ENCODE results near the gene STAT4. TPM values are rescaled to one million over a fixed set of nuclear protein-coding genes. Genes with fewer than 3 reads are reported as not detected.

Gene STAT4
- total RNA-seq, 1 donor from 2014 or later = 1.6 TPM

GRCh38 chr2:191143791-191144190 lies 7.0 kb downstream of the STAT4 start:
- no peaks in the 10 kb centered on the region for H3K79me2 ChIP-seq (ENCODE audit: insufficient read depth, low read length)
- no peaks in the 10 kb centered on the region for H3K36me3 ChIP-seq (ENCODE audit: insufficient read depth, low read length)
- H3K9ac ChIP-seq (ENCODE audit: low read length) = no peak overlapping the region
- H3K4me3 ChIP-seq (ENCODE audit: insufficient read depth, low read depth, low read length) = no peak overlapping the region
- H3K9me3 Mint-ChIP-seq (ENCODE audit: unreplicated experiment) = no peaks in the 10 kb centered on the region
- H3K4me1 ChIP-seq (ENCODE audit: insufficient read depth, low read length) = no peaks in the 10 kb centered on the region
- H3K9me3 ChIP-seq (ENCODE audit: insufficient read depth, low read depth, low read length) = no peaks in the 10 kb centered on the region
- no peak overlapping the region for H2AFZ ChIP-seq (ENCODE audit: low read depth, low read length)
- no peak overlapping the region for H3K27ac Mint-ChIP-seq (ENCODE audit: unreplicated experiment)
- H3K4me2 ChIP-seq (ENCODE audit: low read length) = no peak overlapping the region
- no peaks in the 10 kb centered on the region for H3K4me1 Mint-ChIP-seq (ENCODE audit: low read depth, unreplicated experiment)
- no peaks in the 10 kb centered on the region for H3K27me3 ChIP-seq (ENCODE audit: insufficient read depth, low read length)
- no peaks in the 10 kb centered on the region for H4K20me1 ChIP-seq (ENCODE audit: insufficient read depth, low read length)
- no peak overlapping the region for H3K4me3 Mint-ChIP-seq (ENCODE audit: unreplicated experiment)
- no peaks in the 10 kb centered on the region for H3K36me3 Mint-ChIP-seq (ENCODE audit: low read depth, unreplicated experiment)
- TF ChIP-seq EZH2 (IDR thresholded peaks at IDR 0.05; ENCODE audit: insufficient read depth, low read length) = no peak
- no peak for TF ChIP-seq CTCF (IDR thresholded peaks at IDR 0.05; ENCODE audit: insufficient read depth, low read depth, low read length)
- no peak for DNase-seq (ENCODE audit: low read depth)
- FAIRE-seq = no peak
- H3K27ac ChIP-seq (ENCODE audit: low read depth, low read length) = no peak overlapping the region
- H3K27me3 Mint-ChIP-seq (ENCODE audit: low read depth, unreplicated experiment) = peaks cover 10% of the 10 kb centered on the region

- H3K4me3 ChIP-seq (ENCODE audit: insufficient read depth, low read depth, low read length) = no peak overlapping the region
- Mint-ChIP-seq H3K27me3 (ENCODE audit: low read depth, unreplicated experiment) (no peaks in the 10 kb centered on the region), H3K4me1 (ENCODE audit: low read depth, unreplicated experiment) (no peaks in the 10 kb centered on the region), H3K4me3 (ENCODE audit: unreplicated experiment) (no peak overlapping the region), H3K27ac (ENCODE audit: unreplicated experiment) (no peak overlapping the region), H3K36me3 (ENCODE audit: low read depth, unreplicated experiment) (no peaks in the 10 kb centered on the region), H3K9me3 (ENCODE audit: unreplicated experiment) (peaks cover 2% of the 10 kb centered on the region)
- no peaks in the 10 kb centered on the region for H3K79me2 ChIP-seq (ENCODE audit: insufficient read depth, low read length)
- no peaks in the 10 kb centered on the region for H4K20me1 ChIP-seq (ENCODE audit: insufficient read depth, low read length)
- no peaks in the 10 kb centered on the region for H3K4me1 ChIP-seq (ENCODE audit: insufficient read depth, low read length)
- no peak overlapping the region for H3K9ac ChIP-seq (ENCODE audit: low read length)
- TF ChIP-seq EZH2 (IDR thresholded peaks at IDR 0.05; ENCODE audit: insufficient read depth, low read length) (no peak), CTCF (IDR thresholded peaks at IDR 0.05; ENCODE audit: insufficient read depth, low read depth, low read length) (no peak)
- no peaks in the 10 kb centered on the region for H3K36me3 ChIP-seq (ENCODE audit: insufficient read depth, low read length)
- no peaks in the 10 kb centered on the region for H3K9me3 ChIP-seq (ENCODE audit: insufficient read depth, low read depth, low read length)
- no peaks in the 10 kb centered on the region for H3K27me3 ChIP-seq (ENCODE audit: insufficient read depth, low read length)
- H3K27ac ChIP-seq (ENCODE audit: low read depth, low read length) = no peak overlapping the region
- H3K4me2 ChIP-seq (ENCODE audit: low read length) = no peak overlapping the region
- FAIRE-seq (no peak), DNase-seq (ENCODE audit: low read depth) (no peak)
- no peak overlapping the region for H2AFZ ChIP-seq (ENCODE audit: low read depth, low read length)
These were observed 21.9 kb downstream of the STAT4 start for GRCh38 chr2:191128911-191129304.

- no peak overlapping the region for H3K4me3 ChIP-seq (ENCODE audit: insufficient read depth, low read depth, low read length)
- H3K4me1 Mint-ChIP-seq (ENCODE audit: low read depth, unreplicated experiment) = no peaks in the 10 kb centered on the region
- no peaks in the 10 kb centered on the region for H3K79me2 ChIP-seq (ENCODE audit: insufficient read depth, low read length)
- no peaks in the 10 kb centered on the region for H4K20me1 ChIP-seq (ENCODE audit: insufficient read depth, low read length)
- H3K27me3 ChIP-seq (ENCODE audit: insufficient read depth, low read length) = no peaks in the 10 kb centered on the region
- TF ChIP-seq EZH2 (IDR thresholded peaks at IDR 0.05; ENCODE audit: insufficient read depth, low read length) = no peak
- no peak for TF ChIP-seq CTCF (IDR thresholded peaks at IDR 0.05; ENCODE audit: insufficient read depth, low read depth, low read length)
- no peak overlapping the region for H3K4me2 ChIP-seq (ENCODE audit: low read length)
- no peaks in the 10 kb centered on the region for H3K4me1 ChIP-seq (ENCODE audit: insufficient read depth, low read length)
- FAIRE-seq (peak; percentile 13), DNase-seq (ENCODE audit: low read depth) (no peak)
- H3K9me3 ChIP-seq (ENCODE audit: insufficient read depth, low read depth, low read length) = no peaks in the 10 kb centered on the region
- peaks cover 2% of the 10 kb centered on the region for H3K9me3 Mint-ChIP-seq (ENCODE audit: unreplicated experiment)
- no peaks in the 10 kb centered on the region for H3K36me3 Mint-ChIP-seq (ENCODE audit: low read depth, unreplicated experiment)
- no peak overlapping the region for H3K27ac ChIP-seq (ENCODE audit: low read depth, low read length)
- no peak overlapping the region for H3K4me3 Mint-ChIP-seq (ENCODE audit: unreplicated experiment)
- H3K9ac ChIP-seq (ENCODE audit: low read length) = no peak overlapping the region
- H3K27ac Mint-ChIP-seq (ENCODE audit: unreplicated experiment) = no peak overlapping the region
- H3K27me3 Mint-ChIP-seq (ENCODE audit: low read depth, unreplicated experiment) = peaks cover 3% of the 10 kb centered on the region
- H2AFZ ChIP-seq (ENCODE audit: low read depth, low read length) = no peak overlapping the region
- H3K36me3 ChIP-seq (ENCODE audit: insufficient read depth, low read length) = no peaks in the 10 kb centered on the region
These were observed 22.5 kb downstream of the STAT4 start for GRCh38 chr2:191128172-191128910.
